OCI-LY7 (cell line): ENCODE results near the gene CNR2.

Source experiments
- EZH2phosphoT487 ChIP-seq: fragments of 200-600 bp; sonication (generic); IDR thresholded peaks from 2 replicates; pipeline ENCODE4 v1.6.1; 2018; ENCODE audit warnings: low read depth, borderline replicate concordance, mild to moderate bottlenecking, mixed run types, antibody characterized with exemption, low read length, moderate library complexity, mixed read lengths
- TF ChIP-seq, protein P1 (sequence below): fragments of 200-600 bp; sonication (generic); conservative IDR thresholded peaks from 2 replicates; pipeline ENCODE4 v1.5.1; 2014; ENCODE audit warnings: mild to moderate bottlenecking, antibody characterized with exemption, low read length, moderate library complexity, mixed read lengths

DNA sequence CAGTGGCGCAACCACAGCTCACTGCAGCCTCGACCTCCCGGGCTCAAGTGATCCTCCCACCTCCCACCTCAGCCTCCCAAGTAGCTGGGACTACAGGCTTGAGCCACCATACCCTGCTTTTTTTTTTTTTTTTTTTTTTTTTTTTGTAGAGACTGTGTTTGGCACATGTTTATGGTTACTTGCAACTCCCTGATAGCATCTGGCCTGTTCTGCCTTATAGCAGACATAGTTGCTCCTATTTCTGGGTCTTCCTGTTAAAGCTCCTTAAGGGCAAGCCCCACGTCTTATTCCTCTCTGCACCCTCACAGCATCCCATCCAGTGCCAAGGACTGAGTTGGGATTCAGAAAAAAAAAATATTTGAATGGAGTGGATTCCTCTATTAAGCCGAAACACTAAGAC lies 17.1 kb upstream of the CNR2 start:
- TF ChIP-seq, protein P1, sequence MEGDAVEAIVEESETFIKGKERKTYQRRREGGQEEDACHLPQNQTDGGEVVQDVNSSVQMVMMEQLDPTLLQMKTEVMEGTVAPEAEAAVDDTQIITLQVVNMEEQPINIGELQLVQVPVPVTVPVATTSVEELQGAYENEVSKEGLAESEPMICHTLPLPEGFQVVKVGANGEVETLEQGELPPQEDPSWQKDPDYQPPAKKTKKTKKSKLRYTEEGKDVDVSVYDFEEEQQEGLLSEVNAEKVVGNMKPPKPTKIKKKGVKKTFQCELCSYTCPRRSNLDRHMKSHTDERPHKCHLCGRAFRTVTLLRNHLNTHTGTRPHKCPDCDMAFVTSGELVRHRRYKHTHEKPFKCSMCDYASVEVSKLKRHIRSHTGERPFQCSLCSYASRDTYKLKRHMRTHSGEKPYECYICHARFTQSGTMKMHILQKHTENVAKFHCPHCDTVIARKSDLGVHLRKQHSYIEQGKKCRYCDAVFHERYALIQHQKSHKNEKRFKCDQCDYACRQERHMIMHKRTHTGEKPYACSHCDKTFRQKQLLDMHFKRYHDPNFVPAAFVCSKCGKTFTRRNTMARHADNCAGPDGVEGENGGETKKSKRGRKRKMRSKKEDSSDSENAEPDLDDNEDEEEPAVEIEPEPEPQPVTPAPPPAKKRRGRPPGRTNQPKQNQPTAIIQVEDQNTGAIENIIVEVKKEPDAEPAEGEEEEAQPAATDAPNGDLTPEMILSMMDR, result no peak
- TF ChIP-seq EZH2phosphoT487, result no peak
